Measurements from ENCODE around the gene USP12.

USP12 gene

GRCh38 chr13:27120811-27121210 lies 50.8 kb downstream of the USP12 start:
- no peak for DNase-seq (ENCODE audit: low spot score)

DNA sequence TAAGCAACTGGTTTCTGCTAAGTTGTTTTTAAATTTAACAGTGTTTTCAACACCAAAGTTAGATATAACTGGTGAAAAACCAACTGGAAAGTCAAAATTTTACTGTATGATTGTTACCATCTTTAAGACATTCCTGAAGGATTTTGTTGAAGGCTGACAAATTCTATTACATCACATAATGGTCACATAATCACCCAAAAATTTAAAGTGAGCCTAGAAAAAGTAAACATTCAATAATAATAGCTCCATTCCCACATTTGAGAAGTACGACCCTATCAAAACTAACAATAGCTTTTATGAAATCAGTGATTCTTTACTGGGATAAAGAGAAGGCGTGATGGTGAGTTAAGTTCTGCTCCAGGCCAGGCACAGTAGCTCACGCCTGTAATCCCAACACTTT lies 51.6 kb downstream of the USP12 start:
- DNase-seq (ENCODE audit: low spot score) = no peak

DNA sequence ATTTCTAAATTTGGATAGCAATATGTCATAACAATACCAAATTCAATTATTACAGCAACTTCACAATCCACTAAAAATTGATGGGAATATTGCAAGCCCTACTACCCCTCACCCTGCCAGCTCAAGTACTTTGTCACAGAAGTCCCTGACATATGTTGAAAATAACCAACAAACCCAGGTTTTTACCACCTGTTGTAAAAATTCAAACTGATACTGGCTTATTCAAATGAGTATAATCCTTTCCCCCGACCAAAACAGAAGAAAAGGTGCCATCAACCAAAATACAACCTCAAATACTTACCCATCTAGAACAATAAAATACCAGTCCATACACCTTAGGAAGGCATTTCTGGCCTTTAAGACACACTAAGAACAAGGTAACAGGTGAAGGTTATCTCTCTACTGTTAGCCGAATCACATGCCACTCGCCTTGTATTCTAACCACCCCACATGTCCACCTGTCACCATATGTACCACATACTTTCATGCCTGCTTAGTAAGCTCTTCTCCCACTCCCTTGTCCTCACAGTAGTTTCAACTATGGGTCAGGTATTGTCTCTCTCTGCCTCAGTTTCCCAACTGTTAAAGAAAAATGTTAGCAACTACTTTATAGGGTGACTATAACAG lies 53.1 kb downstream of the USP12 start:
- no peak for DNase-seq (ENCODE audit: low spot score)

- DNase-seq (ENCODE audit: low spot score) = no peak
Observed at GRCh38 chr13:27117952-27118351, 53.7 kb downstream of the USP12 start.

DNA sequence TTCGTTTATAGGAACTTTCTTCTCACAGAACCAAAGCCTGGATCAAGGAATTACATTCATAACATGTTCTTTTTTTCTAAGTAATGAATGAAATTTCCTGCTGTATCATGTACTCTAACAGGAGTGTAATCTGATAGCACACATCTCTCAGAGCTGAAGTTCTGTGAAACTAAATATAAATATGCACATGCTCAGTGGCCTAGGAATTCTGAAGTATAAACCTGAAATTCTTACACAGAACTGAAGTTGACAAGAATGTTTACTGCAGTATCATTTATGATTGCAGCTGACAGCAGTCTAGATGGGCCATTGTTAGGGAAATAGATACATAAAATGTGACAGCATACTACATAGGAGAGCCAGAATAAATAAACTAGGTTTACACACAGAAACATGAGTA lies 54.5 kb downstream of the USP12 start:
- no peak for DNase-seq (ENCODE audit: low spot score)

GRCh38 chr13:27113436-27113835 lies 58.2 kb downstream of the USP12 start:
- DNase-seq (ENCODE audit: low spot score) = no peak

GRCh38 chr13:27112006-27112405 lies 59.6 kb downstream of the USP12 start:
- no peak for DNase-seq (ENCODE audit: low spot score)

DNA sequence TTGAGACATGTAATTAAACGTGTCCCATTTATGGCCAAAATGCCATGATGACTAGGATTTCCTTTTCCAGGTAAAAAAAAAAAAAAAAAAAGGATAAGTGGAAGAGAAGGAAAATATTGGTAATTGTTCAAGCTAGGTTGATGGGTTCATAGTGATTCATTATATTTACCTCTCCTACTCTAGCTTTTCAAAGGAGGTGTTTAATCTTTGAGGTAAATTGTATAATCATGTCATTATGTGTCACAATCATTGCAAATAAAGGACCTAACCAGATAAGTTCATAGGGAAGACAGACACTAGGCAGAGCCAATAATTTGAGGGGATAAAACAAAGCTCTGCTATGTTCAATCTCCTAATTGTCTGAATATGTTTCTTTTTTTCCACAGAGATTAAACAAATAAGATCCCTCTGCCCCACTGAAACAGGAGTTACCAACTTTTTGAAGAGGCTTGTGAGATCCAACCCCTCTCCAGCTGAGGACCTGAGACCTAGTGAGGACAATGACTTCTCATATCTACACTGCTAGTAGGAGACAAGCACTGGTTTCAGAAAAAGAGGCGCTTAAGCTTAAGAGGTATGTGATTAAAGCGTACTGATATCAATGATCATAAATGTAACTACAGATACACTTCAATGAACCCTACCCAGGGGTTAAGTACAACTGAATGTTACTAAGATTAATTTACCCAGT lies 61.4 kb downstream of the USP12 start:
- no peak for DNase-seq (ENCODE audit: low spot score)

GRCh38 chr13:27106144-27106543 lies 65.5 kb downstream of the USP12 start:
- no peak for DNase-seq (ENCODE audit: low spot score)

DNA sequence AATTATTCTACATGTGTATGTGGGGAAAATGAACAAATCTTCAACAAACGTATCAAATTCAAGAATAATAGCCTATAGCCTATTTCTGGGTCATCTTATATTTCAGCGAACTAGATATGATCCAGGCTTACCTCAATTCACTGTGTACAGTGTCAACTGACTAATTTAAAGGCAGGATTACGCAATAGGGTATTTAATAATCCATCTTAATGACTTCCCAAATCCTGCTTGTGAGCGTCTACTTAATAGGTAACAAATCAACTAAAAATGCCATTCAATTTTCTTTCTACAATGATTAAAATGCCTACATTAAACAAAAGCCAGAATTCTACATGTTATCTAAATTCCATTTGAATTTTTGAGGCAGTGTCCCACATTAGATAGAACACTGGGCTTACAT lies 67.0 kb downstream of the USP12 start:
- DNase-seq (ENCODE audit: low spot score) = no peak

DNA sequence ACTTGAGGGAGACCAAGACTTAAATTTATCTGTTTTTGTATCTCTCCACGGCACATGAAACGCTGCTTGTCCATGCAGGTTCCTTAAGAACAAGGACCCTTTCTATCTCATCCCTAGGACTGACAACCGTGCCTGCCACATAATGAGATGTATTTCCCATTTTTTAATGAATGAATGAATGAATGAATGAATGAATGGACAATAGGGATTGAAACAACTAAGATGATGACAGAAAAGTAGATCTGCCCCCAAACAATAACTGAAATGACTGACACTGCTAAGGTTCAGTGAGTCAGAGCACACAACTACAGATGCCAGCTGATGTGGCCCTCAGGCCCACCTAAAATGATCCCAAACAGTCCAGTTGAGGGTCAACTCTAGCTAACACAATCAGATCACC lies 69.8 kb downstream of the USP12 start:
- no peak for DNase-seq (ENCODE audit: low spot score)

DNA sequence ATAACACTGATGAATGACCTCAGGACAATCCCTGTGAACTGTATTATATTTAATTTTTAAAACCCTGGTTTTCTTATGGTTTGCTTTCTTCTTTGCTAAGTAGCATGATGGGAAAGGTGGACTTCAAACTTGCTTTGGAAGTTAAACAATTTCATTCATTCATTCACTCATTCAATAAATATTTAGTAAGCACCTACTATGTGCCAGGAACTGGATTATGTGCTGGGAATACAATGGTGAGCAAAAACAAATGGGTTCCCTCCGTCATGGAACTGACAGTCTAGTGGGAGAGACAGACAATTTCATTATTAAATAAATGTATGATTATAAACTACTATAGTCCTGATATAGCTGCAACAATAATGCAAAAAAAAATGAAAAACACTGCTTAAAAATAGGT lies 70.3 kb downstream of the USP12 start:
- no peak for DNase-seq (ENCODE audit: low spot score)

GRCh38 chr13:27097691-27098090 lies 73.9 kb downstream of the USP12 start:
- no peak for DNase-seq (ENCODE audit: low spot score)

DNA sequence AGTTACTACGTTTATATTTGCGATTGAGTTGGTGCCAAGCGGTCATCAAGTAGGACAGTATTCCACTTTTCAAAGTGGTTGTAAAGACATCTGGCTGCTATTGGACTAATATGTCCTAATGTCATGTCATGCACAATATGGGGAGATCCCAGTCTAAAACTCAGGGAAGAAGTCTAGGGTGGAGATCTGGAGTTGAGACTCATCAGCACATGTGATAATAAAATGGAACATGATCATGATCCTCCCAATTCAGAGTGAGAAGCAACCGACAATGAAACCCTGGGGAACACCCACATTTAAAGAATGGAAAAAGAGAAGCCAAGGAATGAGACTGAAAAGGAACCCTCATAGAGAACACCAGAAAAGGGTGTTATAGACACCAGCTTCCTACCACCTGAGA lies 80.2 kb downstream of the USP12 start:
- no peak for DNase-seq (ENCODE audit: low spot score)

DNA sequence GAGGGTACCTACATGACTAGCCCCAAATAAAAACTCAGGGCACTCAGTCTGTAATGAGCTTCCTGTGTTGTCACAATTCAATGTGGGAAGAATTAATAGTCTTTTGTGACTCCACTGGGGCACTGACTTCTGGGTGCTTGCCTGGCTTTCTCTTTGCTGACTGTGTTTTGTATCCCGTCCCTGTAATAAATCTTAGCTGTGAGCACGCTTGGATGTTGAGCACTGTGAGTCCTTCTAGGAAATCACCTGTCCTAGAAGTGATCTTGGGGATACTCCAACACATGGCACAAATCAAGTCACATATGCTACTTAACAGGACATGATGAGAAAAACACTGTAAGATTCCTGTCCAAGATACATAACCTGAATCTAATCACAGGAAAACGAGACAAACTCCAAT lies 83.0 kb downstream of the USP12 start:
- no peak for DNase-seq (ENCODE audit: low spot score)

GRCh38 chr13:27086599-27087265 lies 84.9 kb downstream of the USP12 start:
- DNase-seq (ENCODE audit: low spot score) = no peak

DNA sequence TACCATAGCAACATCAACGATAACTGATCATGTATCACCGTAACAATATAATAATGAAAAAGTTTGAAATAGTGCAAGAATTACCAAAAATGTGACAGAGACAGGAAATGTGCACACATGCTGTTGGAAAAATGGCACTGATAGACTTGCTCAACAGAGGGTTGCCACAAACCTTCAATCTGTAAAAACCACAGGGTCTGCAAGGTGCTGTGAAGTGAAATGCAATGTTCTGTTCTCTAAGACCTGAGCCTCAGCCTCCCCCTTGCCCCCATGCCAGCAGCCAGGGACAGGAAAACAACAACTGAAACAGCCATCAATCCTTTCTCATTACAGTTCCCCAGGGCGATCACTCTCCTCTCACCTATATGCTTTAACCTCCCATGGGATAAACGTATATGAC lies 88.4 kb downstream of the USP12 start:
- DNase-seq (ENCODE audit: low spot score) = no peak

GRCh38 chr13:27081893-27082679 lies 89.5 kb downstream of the USP12 start:
- no peak for DNase-seq (ENCODE audit: low spot score)

DNA sequence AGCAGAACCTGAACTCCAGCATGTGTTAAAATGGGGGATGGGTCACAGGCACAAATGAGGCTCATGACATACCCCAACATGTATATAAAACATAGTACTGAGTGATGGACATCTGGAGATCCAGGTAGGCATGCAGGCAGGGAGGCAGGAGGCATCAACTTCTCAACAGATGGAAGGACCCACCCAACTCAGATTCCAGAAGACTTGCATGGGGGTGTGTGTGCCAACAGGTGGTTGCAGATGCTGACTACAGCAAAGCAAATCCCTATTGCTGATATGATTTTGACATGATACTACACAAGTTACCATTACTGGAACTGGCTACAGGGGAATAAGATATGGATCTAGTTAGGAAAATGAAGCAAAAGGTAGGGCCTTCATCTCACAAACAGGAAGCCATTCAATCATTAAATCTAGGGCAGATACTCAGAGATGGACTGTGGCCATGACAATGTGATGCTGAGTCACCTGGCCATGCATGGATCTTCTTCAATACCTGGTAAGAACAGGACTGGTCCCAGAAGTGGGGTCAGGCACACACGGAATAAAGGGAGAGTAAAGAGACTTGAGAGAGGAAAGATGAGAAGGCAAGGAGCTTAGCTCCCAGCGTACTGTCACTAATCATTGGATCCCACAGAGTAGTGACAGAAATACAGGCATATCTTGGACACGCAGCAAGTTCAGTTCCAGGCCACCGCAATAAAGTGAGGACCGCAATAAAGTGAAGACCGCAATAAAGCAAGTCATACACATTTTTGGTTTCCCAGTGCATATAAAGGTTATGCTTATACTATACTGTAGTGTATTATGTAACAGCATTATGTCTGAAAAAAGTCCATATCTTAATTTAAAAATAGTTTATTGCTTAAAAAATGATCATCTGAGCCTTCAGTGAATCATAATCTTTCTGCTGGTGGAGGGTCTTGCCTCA lies 91.3 kb downstream of the USP12 start:
- DNase-seq (ENCODE audit: low spot score) = no peak

DNA sequence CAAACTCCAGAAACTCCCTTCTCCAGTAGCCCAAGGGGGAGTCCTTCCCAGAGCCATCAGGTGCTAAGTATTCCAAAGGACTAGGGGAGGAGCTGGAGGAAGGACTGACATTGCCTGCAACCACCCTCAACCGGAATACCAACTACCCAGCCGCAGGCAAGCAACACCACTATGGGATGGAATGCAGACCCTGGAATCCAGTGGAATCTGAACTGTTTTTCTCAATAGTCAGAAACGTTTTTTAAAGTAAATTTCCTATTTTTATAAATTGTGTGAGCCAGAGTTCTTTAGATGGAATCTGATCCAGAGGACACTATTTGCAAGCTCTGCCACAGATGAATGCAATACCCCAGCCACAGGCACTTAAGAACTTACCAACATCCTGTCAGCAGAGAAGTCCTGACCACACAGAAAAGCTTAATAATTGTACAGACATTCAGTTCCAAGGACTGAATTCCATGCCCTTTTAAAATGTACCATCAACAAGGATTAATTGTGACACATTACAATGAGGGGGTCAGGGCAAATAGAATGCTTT lies 92.1 kb downstream of the USP12 start:
- DNase-seq (ENCODE audit: low spot score) = no peak

DNA sequence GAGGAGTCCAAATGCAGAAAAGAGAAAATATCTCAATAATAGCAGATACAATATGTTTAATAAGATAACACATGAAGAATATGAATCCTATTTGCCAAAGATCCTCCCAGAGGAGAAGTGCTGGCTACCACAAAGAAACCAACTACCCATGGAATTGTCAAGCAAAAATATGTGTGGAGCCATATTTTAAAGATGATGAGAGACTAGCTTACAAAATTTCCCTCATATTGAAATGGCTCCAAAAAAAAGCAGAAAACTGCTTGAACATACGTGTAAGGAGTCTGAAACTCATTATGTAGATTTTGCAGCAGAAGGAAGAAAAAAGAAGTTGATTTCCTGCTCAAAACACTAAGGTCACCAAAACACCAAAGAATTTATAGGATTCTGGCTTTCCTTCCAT lies 94.2 kb downstream of the USP12 start:
- DNase-seq (ENCODE audit: low spot score) = no peak
